Measurements from ENCODE around the gene ERC2.

ERC2 gene

GRCh38 chr3:55584716-55585368 is 883.4 kb downstream of the ERC2 start:
- H3K4me2 ChIP-seq (ENCODE audit: low read length) = no peak overlapping the region
- no peaks in the 10 kb centered on the region for H3F3A ChIP-seq (ENCODE audit: insufficient read depth, low read length)
- peaks cover 3% of the 10 kb centered on the region for H3K4me1 ChIP-seq (ENCODE audit: insufficient read depth, low read length, severe bottlenecking)
- no peak overlapping the region for H2AFZ ChIP-seq (ENCODE audit: low read length)
- TF ChIP-seq EZH2 (IDR thresholded peaks at IDR 0.05; ENCODE audit: borderline replicate concordance, low read length) = no peak
- no peak for TF ChIP-seq CTCF (IDR thresholded peaks at IDR 0.05; ENCODE audit: low read length)
- no peaks in the 10 kb centered on the region for H4K20me1 ChIP-seq (ENCODE audit: insufficient read depth, low read length)
- H3K27me3 ChIP-seq (ENCODE audit: insufficient read depth, low read length) = no peaks in the 10 kb centered on the region
- no peak overlapping the region for H3K4me3 ChIP-seq (ENCODE audit: low read depth, low read length, poor library complexity, severe bottlenecking)
- H3K9ac ChIP-seq (ENCODE audit: low read length) = no peak overlapping the region
- no peaks in the 10 kb centered on the region for H3K9me2 ChIP-seq (ENCODE audit: low read depth, low read length)
- H3K27ac ChIP-seq (ENCODE audit: low read depth, low read length, poor library complexity, severe bottlenecking) = no peak overlapping the region
- H3K9me3 ChIP-seq (ENCODE audit: low read length) = no peaks in the 10 kb centered on the region
- no peaks in the 10 kb centered on the region for H3K36me3 ChIP-seq (ENCODE audit: insufficient read depth, low read length)
- H3K79me2 ChIP-seq (ENCODE audit: insufficient read depth, low read length) = no peaks in the 10 kb centered on the region

GRCh38 chr3:55584030-55584429 is 884.2 kb downstream of the ERC2 start:
- TF ChIP-seq CTCF (IDR thresholded peaks at IDR 0.05; ENCODE audit: low read length) = no peak
- TF ChIP-seq EZH2 (IDR thresholded peaks at IDR 0.05; ENCODE audit: borderline replicate concordance, low read length) = no peak
- Histone ChIP-seq H3K36me3 (ENCODE audit: insufficient read depth, low read length) (no peaks in the 10 kb centered on the region), H3K4me1 (ENCODE audit: insufficient read depth, low read length, severe bottlenecking) (peaks cover 3% of the 10 kb centered on the region), H3K4me3 (ENCODE audit: low read depth, low read length, poor library complexity, severe bottlenecking) (no peak overlapping the region), H3K9me3 (ENCODE audit: low read length) (no peaks in the 10 kb centered on the region), H3K9me2 (ENCODE audit: low read depth, low read length) (no peaks in the 10 kb centered on the region), H3K4me2 (ENCODE audit: low read length) (no peak overlapping the region), H3K27me3 (ENCODE audit: insufficient read depth, low read length) (no peaks in the 10 kb centered on the region), H4K20me1 (ENCODE audit: insufficient read depth, low read length) (no peaks in the 10 kb centered on the region), H3K27ac (ENCODE audit: low read depth, low read length, poor library complexity, severe bottlenecking) (no peak overlapping the region), H3K9ac (ENCODE audit: low read length) (no peak overlapping the region), H2AFZ (ENCODE audit: low read length) (no peak overlapping the region), H3F3A (ENCODE audit: insufficient read depth, low read length) (no peaks in the 10 kb centered on the region), H3K79me2 (ENCODE audit: insufficient read depth, low read length) (no peaks in the 10 kb centered on the region)

GRCh38 chr3:55583475-55583874 is 884.8 kb downstream of the ERC2 start:
- H3K4me1 ChIP-seq (ENCODE audit: insufficient read depth, low read length, severe bottlenecking) = peaks cover 3% of the 10 kb centered on the region
- no peaks in the 10 kb centered on the region for H4K20me1 ChIP-seq (ENCODE audit: insufficient read depth, low read length)

More at GRCh38 chr3:55583475-55583874, 884.8 kb downstream of the ERC2 start:
- Histone ChIP-seq H3F3A (ENCODE audit: insufficient read depth, low read length) (no peaks in the 10 kb centered on the region), H3K27me3 (ENCODE audit: insufficient read depth, low read length) (no peaks in the 10 kb centered on the region), H3K79me2 (ENCODE audit: insufficient read depth, low read length) (no peaks in the 10 kb centered on the region), H3K36me3 (ENCODE audit: insufficient read depth, low read length) (no peaks in the 10 kb centered on the region), H3K4me3 (ENCODE audit: low read depth, low read length, poor library complexity, severe bottlenecking) (no peak overlapping the region), H3K9me3 (ENCODE audit: low read length) (no peaks in the 10 kb centered on the region), H2AFZ (ENCODE audit: low read length) (no peak overlapping the region), H3K4me2 (ENCODE audit: low read length) (no peak overlapping the region), H3K27ac (ENCODE audit: low read depth, low read length, poor library complexity, severe bottlenecking) (no peak overlapping the region), H3K9me2 (ENCODE audit: low read depth, low read length) (no peaks in the 10 kb centered on the region), H3K9ac (ENCODE audit: low read length) (no peak overlapping the region)
- TF ChIP-seq CTCF (IDR thresholded peaks at IDR 0.05; ENCODE audit: low read length) = no peak
- no peak for TF ChIP-seq EZH2 (IDR thresholded peaks at IDR 0.05; ENCODE audit: borderline replicate concordance, low read length)
